Upper lobe of left lung (tissue), 6 donors: ENCODE results near the gene EMSY. TPM values are rescaled to one million over a fixed set of nuclear protein-coding genes. Genes with fewer than 3 reads are reported as not detected.

ENCODE experiments used
- ATAC-seq, 2 donors: fragments of 200-7000 bp; cut with Tn5 transposase; one replicate each; pipeline ENCODE4 v1.9.1; 2022; ENCODE audit warnings: mild to moderate bottlenecking in 2 of 2, moderate library complexity in 2 of 2; ENCODE audit not compliant: low FRiP score in 2 of 2
- DNase-seq, 2 donors: peaks; one replicate each; pipeline ENCODE4 v3.0.0-alpha.2; 2019 to 2020
- H3K27ac ChIP-seq, 4 donors: fragments of 200-600 bp; sonication (generic); one replicate each; pipeline ENCODE4 v1.5.1; 2016 to 2019
- H3K27me3 ChIP-seq, 4 donors: fragments of 200-600 bp; sonication (generic); one replicate each; pipeline ENCODE4 v1.5.1; 2017 to 2019
- H3K36me3 ChIP-seq, 4 donors: fragments of 200-600 bp; sonication (generic); one replicate each; pipeline ENCODE4 v1.5.1; 2016 to 2019
- H3K4me1 ChIP-seq, 4 donors: fragments of 200-600 bp; sonication (generic); one replicate each; pipeline ENCODE4 v1.5.1; 2018 to 2019
- H3K4me3 ChIP-seq, 4 donors: fragments of 200-600 bp; sonication (generic); one replicate each; pipeline ENCODE4 v1.5.1; 2017 to 2019; ENCODE audit warnings: mild to moderate bottlenecking in 2 of 4, moderate library complexity in 1 of 4
- H3K9me3 ChIP-seq, 4 donors: fragments of 200-600 bp; sonication (generic); one replicate each; pipeline ENCODE4 v1.5.1; 2018 to 2019
- CTCF ChIP-seq, 6 experiments: fragments of 450-650 bp in 4 of 6; fragments of 200-600 bp in 2 of 6; sonication (generic) in 2 of 6; IDR thresholded peaks; one replicate each; pipeline ENCODE4 v1.5.1; 2016 to 2019; ENCODE audit warnings: antibody characterized with exemption in 6 of 6
- EP300 ChIP-seq, 4 donors: sonication (generic); formaldehyde crosslinking; IDR thresholded peaks; one replicate each; pipeline ENCODE4 v1.5.1; 2017; ENCODE audit warnings: antibody characterized with exemption in 4 of 4, control low read depth in 2 of 4
- POLR2A ChIP-seq, 4 donors: fragments of 450-650 bp; IDR thresholded peaks; one replicate each; pipeline ENCODE4 v1.5.1; 2016 to 2017; ENCODE audit warnings: antibody characterized with exemption in 4 of 4, mild to moderate bottlenecking in 2 of 4
- POLR2AphosphoS5 ChIP-seq, 2 donors: sonication (generic); formaldehyde crosslinking; IDR thresholded peaks; one replicate each; pipeline ENCODE4 v1.5.1; 2017; ENCODE audit warnings: antibody characterized with exemption in 2 of 2
- WGBS, 2 donors: methylation state at CpG; one replicate each; pipeline ENCODE4 v1.1.5; 2017 to 2018; 5-methylcytosine and 5-hydroxymethylcytosine counted together
- small RNA-seq, 4 donors: library from RNA; depleted of rRNA; stranded (forward); fragments of <200 nt; gene quantifications; one replicate each; pipeline ENCODE3, GENCODE V24; 2016
- total RNA-seq, 6 donors: library from RNA; depleted of rRNA in 4 of 6; stranded (reverse); fragments of >200 nt in 4 of 6; gene quantifications; one replicate each; pipeline versions ENCODE4 v1.1.0 to v1.2.1, GENCODE V29; 2016 to 2021
- donor health status: DM: no; HTN: no; CAD: no; lungs with moderate emphysema.
- donor health status: DM: no; HTN: yes; CAD: no; lungs with severe emphysema.

Gene EMSY
- total RNA-seq, 6 donors from 2014 or later: 14.6 to 66.0 (median 20.9) TPM

- TF ChIP-seq EP300 (IDR thresholded peaks at IDR 0.05): no peak
- TF ChIP-seq CTCF (IDR thresholded peaks at IDR 0.05): no peak
- no peak for TF ChIP-seq POLR2A (IDR thresholded peaks at IDR 0.05)
- TF ChIP-seq POLR2AphosphoS5 (IDR thresholded peaks at IDR 0.05): no peak
- Histone ChIP-seq H3K9me3 (no peaks in the 10 kb centered on the region), H3K4me3 (no peak overlapping the region), H3K27me3 (no peaks in the 10 kb centered on the region), H3K4me1 (peaks cover 9 to 40% (median 25%) of the 10 kb centered on the region in 4 donors), H3K36me3 (no peaks in the 10 kb centered on the region), H3K27ac (peak overlapping the region; percentile 24 to 75 (median 72))
- DNase-seq (no peak), ATAC-seq (no peak)
- 61 to 91% methylated on average over 3 of the region's 3 CpGs for WGBS, 2 donors
These were observed 156.9 kb downstream of the EMSY start for GRCh38 chr11:76601724-76602123.

- peak; percentile 84 to 88 for TF ChIP-seq POLR2AphosphoS5 (IDR thresholded peaks at IDR 0.05)
- no peak for TF ChIP-seq POLR2A (IDR thresholded peaks at IDR 0.05)
- peak in 1 of 6 experiments; percentile 7 for TF ChIP-seq CTCF (IDR thresholded peaks at IDR 0.05)
- TF ChIP-seq EP300 (IDR thresholded peaks at IDR 0.05): peak in 3 of 4 donors; percentile 2 to 93 (median 85)
- H3K4me3 ChIP-seq: no peak overlapping the region
- no peaks in the 10 kb centered on the region for H3K36me3 ChIP-seq
- WGBS, 2 donors: 39 to 42% methylated on average over 5 to 8 of the region's 8 CpGs
- no peaks in the 10 kb centered on the region for H3K9me3 ChIP-seq
- DNase-seq (peak; percentile 48 to 49), ATAC-seq (peak; percentile 60 to 85)
- no peaks in the 10 kb centered on the region for H3K27me3 ChIP-seq
- H3K27ac ChIP-seq: peak overlapping the region; percentile 32 to 75 (median 72)
- H3K4me1 ChIP-seq: peaks cover 9 to 40% (median 25%) of the 10 kb centered on the region in 4 donors
These were observed 157.6 kb downstream of the EMSY start for GRCh38 chr11:76602431-76602861.

Small RNAs within 50 kb of the gene (small RNA-seq; reads per million reads assigned to genes)
- gene AP001189.2 (0 reads per million in 4 donors), gene RF00019 (0 reads per million in 4 donors)

Other genes with a start within 250 kb of the EMSY start
- 10 to 100 TPM in 1 of 6 donors, 1 to 10 TPM in 5; 1.7 to 12.9 (median 4.1) TPM for gene WNT11, start 238.5 kb upstream of the EMSY start, total RNA-seq
- 10 to 100 TPM in 5 of 6 donors, 1 to 10 TPM in 1; 9.1 to 35.8 (median 34.2) TPM for gene THAP12, start 63.9 kb upstream of the EMSY start, total RNA-seq
- 1 to 10 TPM; 1.2 to 4.8 (median 2.0) TPM for gene GVQW3, start 63.7 kb upstream of the EMSY start, total RNA-seq
- gene LRRC32, start 225.7 kb downstream of the EMSY start, total RNA-seq: 100 to 1,000 TPM in 1 of 6 donors, 10 to 100 TPM in 5; 41.3 to 118 (median 60.3) TPM